ENCODE results near the gene SSUH2.

DNA sequence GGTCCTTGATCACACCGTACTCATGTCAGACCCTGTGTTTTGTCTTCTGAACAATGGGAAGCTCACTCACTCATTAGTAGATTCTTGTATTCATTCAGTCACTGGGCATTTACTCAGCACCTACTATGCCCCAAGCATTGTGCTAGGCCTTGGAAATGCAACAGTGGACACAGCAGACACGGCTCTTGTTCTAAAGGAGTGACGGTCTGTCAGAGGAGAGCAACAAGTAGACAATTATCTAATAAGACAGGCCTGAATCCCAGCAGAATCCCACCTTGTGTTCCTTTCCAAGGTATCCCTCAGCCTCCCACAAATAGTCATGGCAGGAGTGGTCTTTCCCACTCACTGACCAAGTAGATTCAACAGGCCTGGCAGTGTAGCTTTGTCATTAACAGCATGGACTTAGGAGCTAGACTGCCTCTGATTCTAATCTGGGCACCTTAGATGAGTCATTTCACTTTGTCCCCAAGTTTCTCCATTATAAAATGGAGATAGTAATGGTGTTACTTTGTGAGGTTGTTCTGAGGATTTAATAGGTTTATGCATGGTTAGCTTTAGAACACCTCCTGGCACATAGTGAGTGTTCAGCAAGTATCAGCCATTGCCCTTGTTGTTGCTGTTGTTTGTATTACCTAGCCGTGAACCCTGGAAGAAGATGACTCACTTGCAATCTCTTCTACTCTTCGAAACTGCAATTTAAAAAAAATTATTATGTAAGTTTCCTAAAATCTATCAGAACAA is 69.1 kb downstream of the SSUH2 start:
- TF ChIP-seq, protein P1, sequence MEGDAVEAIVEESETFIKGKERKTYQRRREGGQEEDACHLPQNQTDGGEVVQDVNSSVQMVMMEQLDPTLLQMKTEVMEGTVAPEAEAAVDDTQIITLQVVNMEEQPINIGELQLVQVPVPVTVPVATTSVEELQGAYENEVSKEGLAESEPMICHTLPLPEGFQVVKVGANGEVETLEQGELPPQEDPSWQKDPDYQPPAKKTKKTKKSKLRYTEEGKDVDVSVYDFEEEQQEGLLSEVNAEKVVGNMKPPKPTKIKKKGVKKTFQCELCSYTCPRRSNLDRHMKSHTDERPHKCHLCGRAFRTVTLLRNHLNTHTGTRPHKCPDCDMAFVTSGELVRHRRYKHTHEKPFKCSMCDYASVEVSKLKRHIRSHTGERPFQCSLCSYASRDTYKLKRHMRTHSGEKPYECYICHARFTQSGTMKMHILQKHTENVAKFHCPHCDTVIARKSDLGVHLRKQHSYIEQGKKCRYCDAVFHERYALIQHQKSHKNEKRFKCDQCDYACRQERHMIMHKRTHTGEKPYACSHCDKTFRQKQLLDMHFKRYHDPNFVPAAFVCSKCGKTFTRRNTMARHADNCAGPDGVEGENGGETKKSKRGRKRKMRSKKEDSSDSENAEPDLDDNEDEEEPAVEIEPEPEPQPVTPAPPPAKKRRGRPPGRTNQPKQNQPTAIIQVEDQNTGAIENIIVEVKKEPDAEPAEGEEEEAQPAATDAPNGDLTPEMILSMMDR (IDR thresholded peaks at IDR 0.05; ENCODE audit: insufficient read depth, low read length): no peak
- TF ChIP-seq SPI1 (IDR thresholded peaks at IDR 0.05; ENCODE audit: borderline replicate concordance, low read depth): no peak
- no peak for TF ChIP-seq GABPA (IDR thresholded peaks at IDR 0.05; ENCODE audit: low read depth)
- TF ChIP-seq, protein P2, sequence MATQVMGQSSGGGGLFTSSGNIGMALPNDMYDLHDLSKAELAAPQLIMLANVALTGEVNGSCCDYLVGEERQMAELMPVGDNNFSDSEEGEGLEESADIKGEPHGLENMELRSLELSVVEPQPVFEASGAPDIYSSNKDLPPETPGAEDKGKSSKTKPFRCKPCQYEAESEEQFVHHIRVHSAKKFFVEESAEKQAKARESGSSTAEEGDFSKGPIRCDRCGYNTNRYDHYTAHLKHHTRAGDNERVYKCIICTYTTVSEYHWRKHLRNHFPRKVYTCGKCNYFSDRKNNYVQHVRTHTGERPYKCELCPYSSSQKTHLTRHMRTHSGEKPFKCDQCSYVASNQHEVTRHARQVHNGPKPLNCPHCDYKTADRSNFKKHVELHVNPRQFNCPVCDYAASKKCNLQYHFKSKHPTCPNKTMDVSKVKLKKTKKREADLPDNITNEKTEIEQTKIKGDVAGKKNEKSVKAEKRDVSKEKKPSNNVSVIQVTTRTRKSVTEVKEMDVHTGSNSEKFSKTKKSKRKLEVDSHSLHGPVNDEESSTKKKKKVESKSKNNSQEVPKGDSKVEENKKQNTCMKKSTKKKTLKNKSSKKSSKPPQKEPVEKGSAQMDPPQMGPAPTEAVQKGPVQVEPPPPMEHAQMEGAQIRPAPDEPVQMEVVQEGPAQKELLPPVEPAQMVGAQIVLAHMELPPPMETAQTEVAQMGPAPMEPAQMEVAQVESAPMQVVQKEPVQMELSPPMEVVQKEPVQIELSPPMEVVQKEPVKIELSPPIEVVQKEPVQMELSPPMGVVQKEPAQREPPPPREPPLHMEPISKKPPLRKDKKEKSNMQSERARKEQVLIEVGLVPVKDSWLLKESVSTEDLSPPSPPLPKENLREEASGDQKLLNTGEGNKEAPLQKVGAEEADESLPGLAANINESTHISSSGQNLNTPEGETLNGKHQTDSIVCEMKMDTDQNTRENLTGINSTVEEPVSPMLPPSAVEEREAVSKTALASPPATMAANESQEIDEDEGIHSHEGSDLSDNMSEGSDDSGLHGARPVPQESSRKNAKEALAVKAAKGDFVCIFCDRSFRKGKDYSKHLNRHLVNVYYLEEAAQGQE (IDR thresholded peaks at IDR 0.05; ENCODE audit: insufficient replicate concordance, low read depth): no peak

All from HL-60 (cell line).